Measurements from ENCODE around the gene ACHE.

The ACHE gene

GRCh38 chr7:100884736-100885439 lies 10.8 kb downstream of the ACHE start:
- no peak for DNase-seq

- DNase-seq: no peak
Observed at GRCh38 chr7:100882785-100883526, 12.7 kb downstream of the ACHE start.

- no peak for DNase-seq
Observed at GRCh38 chr7:100882201-100882600, 13.5 kb downstream of the ACHE start.

- DNase-seq: no peak
Observed at GRCh38 chr7:100881136-100881535, 14.6 kb downstream of the ACHE start.

GRCh38 chr7:100880645-100881044 lies 15.0 kb downstream of the ACHE start:
- no peak for DNase-seq

- no peak for DNase-seq
Observed at GRCh38 chr7:100879685-100880261, 15.9 kb downstream of the ACHE start.

- DNase-seq: no peak
Observed at GRCh38 chr7:100878685-100879084, 17.0 kb downstream of the ACHE start.

- no peak for DNase-seq
Observed at GRCh38 chr7:100878013-100878412, 17.7 kb downstream of the ACHE start.

GRCh38 chr7:100875356-100875751 lies 20.3 kb downstream of the ACHE start:
- DNase-seq: no peak

- DNase-seq: peak; percentile 98
Observed at GRCh38 chr7:100874577-100875355, 20.9 kb downstream of the ACHE start, which contains the start of gene SRRT. Gene SRRT (plus strand): TSS chr7:100875103. CDS start chr7:100875591, 488 bp downstream.

- DNase-seq: no peak
Observed at GRCh38 chr7:100874300-100874576, 21.4 kb downstream of the ACHE start.

- DNase-seq: no peak
Observed at GRCh38 chr7:100873599-100874299, 21.9 kb downstream of the ACHE start.

- no peak for DNase-seq
Observed at GRCh38 chr7:100867776-100868485, 27.8 kb downstream of the ACHE start.

GRCh38 chr7:100867040-100867775 lies 28.5 kb downstream of the ACHE start, which contains the start of gene TRIP6:
Gene TRIP6 (plus strand): TSS chr7:100867387. CDS start chr7:100867498, 111 bp downstream.
- peak; percentile 96 for DNase-seq

GRCh38 chr7:100866729-100867039 lies 29.0 kb downstream of the ACHE start:
- DNase-seq: no peak

GRCh38 chr7:100865938-100866728 lies 29.6 kb downstream of the ACHE start:
- peak; percentile 71 for DNase-seq

- peak; percentile 57 for DNase-seq
Observed at GRCh38 chr7:100865372-100865911, 30.2 kb downstream of the ACHE start.

GRCh38 chr7:100864263-100864845 lies 31.3 kb downstream of the ACHE start:
- DNase-seq: no peak

- no peak for DNase-seq
Observed at GRCh38 chr7:100863406-100863950, 32.2 kb downstream of the ACHE start.

- DNase-seq: no peak
Observed at GRCh38 chr7:100861616-100861985, 34.1 kb downstream of the ACHE start.

Measured in EL (cell line).